Ecto neural progenitor cell (in vitro differentiated cells): ENCODE results near the gene KCTD15.

ENCODE experiments used
- DNase-seq: peaks from one replicate; pipeline ENCODE4 v3.0.0-alpha.2; 2018; ENCODE audit warnings: low spot score

Gene KCTD15

GRCh38 chr19:33796164-33796875 is at the start of gene KCTD15:
TSS of gene KCTD15 (plus strand) at chr19:33796870. CDS start at chr19:33800455, 3,585 bp downstream.
- peak; percentile 87 for DNase-seq

GRCh38 chr19:33747273-33747672 is 49.4 kb upstream of the KCTD15 start:
- no peak for DNase-seq

GRCh38 chr19:33748231-33748630 is 48.4 kb upstream of the KCTD15 start:
- no peak for DNase-seq

GRCh38 chr19:33749016-33749415 is 47.7 kb upstream of the KCTD15 start:
- no peak for DNase-seq

DNA sequence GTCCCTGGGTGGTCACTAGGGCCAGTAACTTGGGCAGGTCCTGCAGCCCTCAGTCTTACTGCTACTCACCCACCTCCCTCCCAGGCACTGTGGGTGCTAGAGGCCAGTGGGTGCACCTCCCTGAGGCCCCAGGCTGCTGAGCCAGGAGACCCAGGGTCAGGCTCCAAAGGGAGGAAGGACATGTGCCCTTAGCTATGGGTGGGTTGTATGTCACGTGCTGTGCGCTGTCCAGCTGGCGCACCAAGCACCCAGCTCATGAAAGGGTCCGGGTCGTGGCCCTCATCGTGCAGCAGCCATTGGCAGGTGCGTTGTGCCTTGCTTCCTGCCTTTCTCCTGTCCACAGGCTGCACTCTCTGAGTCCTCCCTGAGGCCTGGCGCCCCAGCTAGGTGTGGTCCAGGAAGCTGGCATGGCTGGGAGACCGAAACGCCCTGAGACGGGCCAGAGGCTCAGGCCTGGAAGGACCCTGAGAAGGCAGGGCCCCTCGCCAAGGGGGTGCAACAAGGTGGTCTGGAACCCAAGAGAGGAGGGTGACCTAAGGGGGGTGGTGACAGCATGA is 47.0 kb upstream of the KCTD15 start:
- DNase-seq: no peak

DNA sequence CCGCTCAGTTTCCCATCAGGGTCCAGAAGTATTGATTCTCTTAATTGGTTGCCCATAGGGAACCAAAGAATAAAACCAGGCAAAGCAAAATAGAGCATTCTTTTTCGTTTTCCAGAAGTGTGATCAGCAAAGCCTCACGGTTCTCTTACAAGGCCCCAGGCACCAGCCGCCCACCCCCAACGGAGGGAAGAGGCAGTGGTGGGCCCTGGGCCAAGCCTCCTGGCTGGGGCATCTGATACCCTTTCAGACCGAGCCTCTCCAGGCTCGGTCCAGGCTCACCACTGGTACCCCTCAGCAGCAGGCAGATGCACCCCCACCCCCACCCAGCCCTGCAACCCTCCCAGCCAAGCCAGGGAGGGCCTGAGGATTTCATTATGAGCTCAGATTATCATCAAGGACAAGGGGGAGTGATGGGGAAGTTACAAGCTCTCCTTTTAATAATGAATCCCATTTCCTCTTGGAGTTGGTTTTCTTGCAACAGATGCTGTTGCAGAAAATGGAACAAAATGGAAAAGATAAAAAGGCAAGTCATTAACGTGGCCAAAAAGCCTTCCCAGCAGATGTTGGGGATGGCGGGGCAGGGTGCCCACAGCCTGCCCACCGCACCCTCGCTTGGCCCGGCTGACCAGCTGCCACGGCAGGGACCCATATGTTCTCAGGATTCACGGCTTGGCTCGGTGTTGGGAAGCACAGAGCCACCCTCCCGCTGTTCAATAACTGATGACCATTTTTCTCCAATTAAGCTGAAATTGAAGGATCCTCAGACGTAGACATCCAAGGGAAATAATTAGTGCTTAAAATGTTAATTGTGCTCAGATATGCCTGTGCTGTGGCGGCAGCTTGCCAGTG is 45.9 kb upstream of the KCTD15 start:
- no peak for DNase-seq

DNA sequence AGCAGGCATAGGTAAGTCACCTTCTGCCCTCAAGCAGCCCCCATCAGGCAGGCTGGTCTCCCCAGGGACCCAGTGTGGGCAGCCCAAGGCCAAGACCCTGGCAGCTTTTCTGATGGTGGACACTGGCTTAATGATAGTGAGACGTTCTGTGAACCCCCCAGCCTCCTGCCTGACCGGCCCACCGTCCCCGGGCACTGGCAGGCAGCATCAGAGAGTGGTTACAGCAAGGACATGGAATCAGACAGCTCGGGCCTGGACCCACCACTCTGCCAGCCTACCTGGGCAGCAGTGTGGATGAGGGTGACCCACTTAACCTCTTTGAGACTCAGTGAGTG is 45.3 kb upstream of the KCTD15 start:
- DNase-seq: no peak

GRCh38 chr19:33752018-33752800 is 44.5 kb upstream of the KCTD15 start:
- DNase-seq: no peak

DNA sequence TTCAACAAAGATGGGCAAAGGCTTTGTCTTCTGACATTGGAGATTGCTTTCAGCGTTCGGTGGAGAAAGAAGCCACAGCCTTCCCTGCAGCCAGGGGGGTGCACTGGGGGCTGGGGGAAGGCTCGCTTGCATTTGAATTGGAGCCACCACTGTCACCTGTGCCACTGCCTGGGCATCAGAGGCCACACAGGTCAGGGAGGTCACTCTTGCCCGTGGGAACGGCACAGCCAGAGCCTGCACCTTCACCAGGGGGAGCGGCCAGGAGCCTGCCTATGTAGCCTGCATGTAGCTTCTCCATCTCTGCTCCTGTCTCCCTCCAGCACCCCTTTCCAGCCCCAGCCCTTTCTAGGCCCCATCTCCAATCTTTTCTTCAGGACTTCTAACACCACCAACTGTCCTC is 43.7 kb upstream of the KCTD15 start:
- DNase-seq: no peak

GRCh38 chr19:33754361-33754760 is 42.3 kb upstream of the KCTD15 start:
- no peak for DNase-seq

GRCh38 chr19:33755099-33756035 is 41.3 kb upstream of the KCTD15 start:
- no peak for DNase-seq

DNA sequence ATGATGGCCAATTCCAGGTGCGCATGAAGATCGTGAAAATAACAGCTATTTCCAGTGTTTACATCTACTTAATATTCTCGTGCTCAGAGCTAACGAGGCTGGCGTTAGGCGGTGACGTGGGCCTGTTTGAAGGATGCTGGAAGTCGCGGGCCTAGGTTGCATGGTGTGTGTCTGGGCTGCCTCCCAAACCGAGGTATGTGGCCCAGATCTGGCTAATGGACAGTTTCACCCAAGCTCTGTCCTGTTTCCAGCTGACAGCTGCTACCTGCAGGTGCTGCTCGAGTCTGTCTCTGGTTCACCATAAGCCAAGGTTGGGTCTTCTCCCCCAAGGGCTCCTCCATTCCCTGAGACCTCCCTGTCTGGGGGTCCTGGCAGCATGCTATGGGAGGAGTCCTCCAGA is 40.5 kb upstream of the KCTD15 start:
- DNase-seq: no peak

- DNase-seq: no peak
Measured at GRCh38 chr19:33758541-33759013, 38.1 kb upstream of the KCTD15 start.

DNA sequence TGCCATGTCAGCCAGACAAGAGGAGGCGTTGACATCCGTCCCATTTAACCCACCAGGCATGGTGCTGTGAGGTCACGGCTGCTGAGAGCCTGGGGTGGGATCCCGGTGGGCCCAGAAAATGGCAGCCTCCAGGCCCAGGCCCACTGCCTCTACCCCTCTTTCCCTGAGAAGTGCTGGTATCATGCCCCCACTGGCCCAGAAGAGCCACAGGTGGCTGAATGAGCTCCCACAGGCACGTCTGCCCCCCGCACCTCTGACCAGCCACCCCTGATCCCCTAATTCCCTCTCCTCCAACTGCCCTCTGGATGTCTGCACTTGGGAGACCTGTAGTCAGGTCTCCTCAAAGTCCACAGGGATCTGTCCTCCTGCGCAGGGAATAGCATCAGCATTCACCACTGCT is 37.3 kb upstream of the KCTD15 start:
- DNase-seq: no peak

GRCh38 chr19:33763633-33764371 is 32.9 kb upstream of the KCTD15 start:
- DNase-seq: no peak

- DNase-seq: no peak
Measured at GRCh38 chr19:33766623-33767022, 30.0 kb upstream of the KCTD15 start.

GRCh38 chr19:33767898-33768413 is 28.7 kb upstream of the KCTD15 start:
- DNase-seq: peak; percentile 88

DNA sequence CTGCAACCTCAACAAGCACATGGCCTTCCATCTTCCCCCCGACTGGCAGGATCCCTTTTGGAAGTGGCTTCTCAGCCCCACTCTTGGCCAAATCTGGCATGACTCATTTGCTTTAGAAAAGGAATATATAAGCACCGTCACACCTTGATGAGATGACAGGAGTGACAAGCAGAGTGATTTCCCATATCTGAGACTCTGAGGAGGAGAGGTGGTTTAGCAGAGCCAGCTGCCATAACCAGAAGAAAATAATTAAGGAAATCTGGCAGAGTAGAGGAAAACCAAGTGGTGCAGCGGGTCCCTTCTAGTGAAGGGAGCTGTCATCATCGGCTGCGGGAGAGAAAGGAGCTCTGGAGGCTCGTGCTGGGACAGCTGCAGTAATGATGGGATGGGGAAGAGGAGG is 27.5 kb upstream of the KCTD15 start:
- DNase-seq: no peak

DNA sequence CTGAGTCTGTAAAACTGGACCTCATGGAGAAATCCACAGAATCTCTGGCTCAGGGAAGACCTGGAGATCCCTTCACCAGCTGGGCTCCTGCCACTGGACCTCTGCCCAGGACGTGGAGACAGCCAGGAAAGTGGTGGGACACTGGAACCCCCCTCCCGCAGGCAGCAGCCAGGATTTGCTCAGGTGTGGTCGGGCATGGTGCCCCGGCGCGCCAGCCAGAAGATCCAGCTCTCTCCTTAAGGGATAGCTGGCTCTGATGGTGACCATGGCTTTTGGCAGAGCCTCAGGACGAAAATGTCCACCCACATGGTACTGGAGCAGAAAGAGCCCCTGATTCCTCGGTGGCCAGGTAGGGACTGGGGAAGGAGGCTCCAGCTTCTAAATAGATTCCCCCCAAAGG is 26.6 kb upstream of the KCTD15 start:
- no peak for DNase-seq
